K562 (cell line): ENCODE data around the gene PCF11. TPM values are rescaled to one million over a fixed set of nuclear protein-coding genes. Genes with fewer than 3 reads are reported as not detected.
A peak's percentile ranks its signal among the peaks of the same experiment; 100 is the strongest.

ENCODE experiments used
- ARHGAP35 ChIP-seq: fragments of 450-650 bp; IDR thresholded peaks from 2 replicates; pipeline ENCODE4 v1.6.1; 2018; ENCODE audit not compliant: partially characterized antibody
- E4F1 ChIP-seq: fragments of 250-450 bp; sonication (Bioruptor Pico); IDR thresholded peaks from 2 replicates; pipeline ENCODE4 v1.5.0; 2021; ENCODE audit warnings: mild to moderate bottlenecking, borderline replicate concordance
- FOS ChIP-seq: IDR thresholded peaks from 3 replicates; pipeline ENCODE4 v1.6.1; 2011; ENCODE audit not compliant: insufficient read length; ENCODE audit errors: extremely low read depth
- JUNB ChIP-seq: fragments of 450-650 bp; formaldehyde crosslinking; conservative IDR thresholded peaks from 2 replicates; pipeline ENCODE4 v1.4.0; 2020; ENCODE audit warnings: mild to moderate bottlenecking
- MCM7 ChIP-seq, 2 experiments: fragments of 450-650 bp; IDR thresholded peaks; 2 replicates each; pipeline ENCODE4 v1.6.1; 2016 to 2018
- MGA ChIP-seq: fragments of 450-650 bp; IDR thresholded peaks from 2 replicates; pipeline ENCODE4 v1.6.1; 2016; ENCODE audit warnings: mild to moderate bottlenecking, moderate library complexity
- NR2C1 ChIP-seq, 2 experiments: fragments of 450-650 bp; IDR thresholded peaks; 2 replicates each; pipeline ENCODE4 v1.6.1; 2017; ENCODE audit warnings: mild to moderate bottlenecking in 2 of 2, antibody characterized with exemption in 1 of 2, inconsistent platforms in 1 of 2, missing compliant biosample characterization in 1 of 2, missing genetic modification characterization in 1 of 2
- RB1 ChIP-seq: fragments of 450-650 bp; IDR thresholded peaks from 2 replicates; pipeline ENCODE4 v1.6.1; 2017; ENCODE audit warnings: low read depth, mild to moderate bottlenecking
- SOX6 ChIP-seq: fragments of 450-650 bp; IDR thresholded peaks from 2 replicates; pipeline ENCODE4 v1.6.1; 2014; ENCODE audit warnings: mild to moderate bottlenecking
- STAT5A ChIP-seq: IDR thresholded peaks from 2 replicates; pipeline ENCODE4 v1.6.1; 2012; ENCODE audit warnings: low read length, inconsistent platforms, borderline replicate concordance
- ZKSCAN3 ChIP-seq: fragments of 250-450 bp; sonication (Bioruptor Pico); IDR thresholded peaks from 2 replicates; pipeline ENCODE4 v1.4.0; 2020
- ZNF253 ChIP-seq: fragments of 250-450 bp; sonication (Bioruptor Pico); conservative IDR thresholded peaks from 2 replicates; pipeline ENCODE4 v1.6.1; 2021; ENCODE audit warnings: mild to moderate bottlenecking
- polyA plus RNA-seq, 8 experiments: library from polyadenylated mRNA; depleted of rRNA in 4 of 8; stranded (reverse) in 5 of 8; unstranded in 3 of 8; fragments of >200 nt; fragmentation: Nextera tagmentation in 2 of 8; fragmentation: Illumina TruSeq in 1 of 8; extraction: Ambion mirVana in 2 of 8; extraction: Trizol in 1 of 8; gene quantifications; 2 replicates each; pipeline versions ENCODE4 v1.2.1 to v1.2.3, GENCODE V29; 2011 to 2014; ENCODE audit warnings: inconsistent platforms in 1 of 8, missing spikeins in 1 of 8
- total RNA-seq, 7 experiments: library from RNA; depleted of rRNA in 6 of 7; stranded (reverse); fragments of >200 nt in 6 of 7; fragmentation: Illumina TruSeq in 2 of 7; extraction: Trizol in 2 of 7; gene quantifications; 2 replicates each; pipeline versions ENCODE4 v1.2.1 to v1.2.3, GENCODE V29; 2011 to 2021; ENCODE audit warnings: low replicate concordance in 1 of 7

The PCF11 gene
- total and polyA plus RNA-seq, 9 of the 15 experiments (the other 6 are each of a cell fraction or from before 2014, with no cell fraction given) = 9.3 to 91.6 (median 54.4) TPM

GRCh38 chr11:83156996-83157593 lies at the start of gene PCF11 (continued):
- TF ChIP-seq ZNF253 (no peak), JUNB (no peak), FOS (no peak), ARHGAP35 (no peak), NR2C1 (IDR thresholded peaks at IDR 0.05) (no peak), NR2C1 (tag; IDR thresholded peaks at IDR 0.05) (no peak), ZKSCAN3 (CRISPR knock-in tag) (no peak), MGA (no peak), E4F1 (CRISPR knock-in tag) (no peak), STAT5A (no peak), SOX6 (no peak), MCM7 (IDR thresholded peaks at IDR 0.05) (no peak), RB1 (peak; percentile 70; the same call in 1 of the 2 replicates)
